GM19467 (cell line): ENCODE data around the gene IPO13.

Experiments
- ATAC-seq: cut with Tn5 transposase; IDR thresholded peaks from one replicate; pipeline ENCODE4 v1.9.1; 2021; ENCODE audit warnings: mild to moderate bottlenecking, moderate library complexity; ENCODE audit not compliant: unreplicated experiment

The IPO13 gene

GRCh38 chr1:43973981-43974442 is 27.3 kb downstream of the IPO13 start:
- no peak for ATAC-seq

- peak; percentile 53 for ATAC-seq
These were observed 27.9 kb downstream of the IPO13 start, which contains the start of gene ATP6V0B for GRCh38 chr1:43974443-43975248. Gene ATP6V0B, plus strand, starts transcription at chr1:43974960. Its CDS starts 81 bp downstream, at chr1:43975041.

GRCh38 chr1:43975249-43975961 is 28.7 kb downstream of the IPO13 start:
- ATAC-seq = no peak

GRCh38 chr1:43976045-43976444 is 29.3 kb downstream of the IPO13 start:
- ATAC-seq = no peak

GRCh38 chr1:43976890-43977289 is 30.1 kb downstream of the IPO13 start:
- ATAC-seq = no peak

GRCh38 chr1:43977376-43978263 is 30.9 kb downstream of the IPO13 start:
- ATAC-seq = no peak

- ATAC-seq = no peak
These were observed 31.5 kb downstream of the IPO13 start for GRCh38 chr1:43978264-43978550.

- ATAC-seq = no peak
These were observed 32.0 kb downstream of the IPO13 start, which contains the start of gene B4GALT2 for GRCh38 chr1:43978551-43979260. Gene B4GALT2, plus strand, starts transcription at chr1:43979210. Its CDS starts 1,951 bp downstream, at chr1:43981161.

- no peak for ATAC-seq
These were observed 32.4 kb downstream of the IPO13 start for GRCh38 chr1:43979261-43979527.

GRCh38 chr1:43979528-43980254 is 32.9 kb downstream of the IPO13 start:
- no peak for ATAC-seq

GRCh38 chr1:43980255-43981134 is 33.7 kb downstream of the IPO13 start:
- no peak for ATAC-seq

- ATAC-seq = no peak
These were observed 34.4 kb downstream of the IPO13 start for GRCh38 chr1:43981135-43981491.

GRCh38 chr1:43981636-43982035 is 34.9 kb downstream of the IPO13 start:
- ATAC-seq = no peak

- ATAC-seq = no peak
These were observed 35.5 kb downstream of the IPO13 start for GRCh38 chr1:43982241-43982640.

- no peak for ATAC-seq
These were observed 36.1 kb downstream of the IPO13 start for GRCh38 chr1:43982808-43983207.

- no peak for ATAC-seq
These were observed 36.6 kb downstream of the IPO13 start for GRCh38 chr1:43983253-43983899.

GRCh38 chr1:43984855-43985254 is 38.1 kb downstream of the IPO13 start:
- no peak for ATAC-seq

GRCh38 chr1:43985984-43986595 is 39.3 kb downstream of the IPO13 start:
- ATAC-seq = no peak
